Body of pancreas (tissue), 4 donors: ENCODE data around the gene CFAP61.

Source experiments
- POLR2A ChIP-seq, 3 donors: fragments of 450-650 bp; IDR thresholded peaks; one replicate each; pipeline ENCODE4 v1.6.1; 2016; ENCODE audit warnings: antibody characterized with exemption in 3 of 3, mild to moderate bottlenecking in 2 of 3
- TF ChIP-seq, protein P1 (sequence below), 7 experiments: fragments of 450-650 bp in 4 of 7; fragments of 200-600 bp in 3 of 7; sonication (generic) in 3 of 7; IDR thresholded peaks; one replicate each; pipeline ENCODE4 v1.5.1; 2016 to 2019; ENCODE audit warnings: antibody characterized with exemption in 7 of 7

DNA sequence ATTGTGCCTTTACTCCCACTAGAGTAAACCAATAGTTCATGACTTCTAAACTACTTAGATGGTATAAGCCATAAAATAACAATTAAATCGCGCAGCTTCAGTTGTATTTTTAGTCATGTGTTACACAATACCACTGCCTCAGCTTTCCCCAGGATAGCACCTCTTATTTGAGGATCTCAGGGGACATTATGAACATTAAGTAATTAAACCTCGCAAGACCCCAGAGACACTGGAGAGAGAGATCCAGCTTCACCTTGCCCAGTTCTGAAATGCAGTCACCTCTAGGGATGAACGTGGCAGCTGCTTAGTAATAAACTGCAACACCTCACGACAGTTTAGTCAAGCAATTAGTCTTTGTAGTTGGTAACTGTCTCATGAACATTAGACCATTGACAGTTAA, 87.1 kb downstream of the CFAP61 start:
- TF ChIP-seq, protein P1, sequence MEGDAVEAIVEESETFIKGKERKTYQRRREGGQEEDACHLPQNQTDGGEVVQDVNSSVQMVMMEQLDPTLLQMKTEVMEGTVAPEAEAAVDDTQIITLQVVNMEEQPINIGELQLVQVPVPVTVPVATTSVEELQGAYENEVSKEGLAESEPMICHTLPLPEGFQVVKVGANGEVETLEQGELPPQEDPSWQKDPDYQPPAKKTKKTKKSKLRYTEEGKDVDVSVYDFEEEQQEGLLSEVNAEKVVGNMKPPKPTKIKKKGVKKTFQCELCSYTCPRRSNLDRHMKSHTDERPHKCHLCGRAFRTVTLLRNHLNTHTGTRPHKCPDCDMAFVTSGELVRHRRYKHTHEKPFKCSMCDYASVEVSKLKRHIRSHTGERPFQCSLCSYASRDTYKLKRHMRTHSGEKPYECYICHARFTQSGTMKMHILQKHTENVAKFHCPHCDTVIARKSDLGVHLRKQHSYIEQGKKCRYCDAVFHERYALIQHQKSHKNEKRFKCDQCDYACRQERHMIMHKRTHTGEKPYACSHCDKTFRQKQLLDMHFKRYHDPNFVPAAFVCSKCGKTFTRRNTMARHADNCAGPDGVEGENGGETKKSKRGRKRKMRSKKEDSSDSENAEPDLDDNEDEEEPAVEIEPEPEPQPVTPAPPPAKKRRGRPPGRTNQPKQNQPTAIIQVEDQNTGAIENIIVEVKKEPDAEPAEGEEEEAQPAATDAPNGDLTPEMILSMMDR (IDR thresholded peaks at IDR 0.05), result no peak
- TF ChIP-seq POLR2A (IDR thresholded peaks at IDR 0.05), result no peak
